Dedifferentiated amniotic fluid mesenchymal stem cell (primary cell): ENCODE results near the gene CD82.
"Not testable (repeated sequence)": the region's sequence is repeated elsewhere in the genome, so short reads cannot be mapped to it uniquely, and the experiment has no call there.

Source experiments
- DNase-seq: peaks from one replicate; pipeline ENCODE4 v3.0.0-alpha.2; 2016; ENCODE audit errors: extremely low spot score

Gene CD82

DNA sequence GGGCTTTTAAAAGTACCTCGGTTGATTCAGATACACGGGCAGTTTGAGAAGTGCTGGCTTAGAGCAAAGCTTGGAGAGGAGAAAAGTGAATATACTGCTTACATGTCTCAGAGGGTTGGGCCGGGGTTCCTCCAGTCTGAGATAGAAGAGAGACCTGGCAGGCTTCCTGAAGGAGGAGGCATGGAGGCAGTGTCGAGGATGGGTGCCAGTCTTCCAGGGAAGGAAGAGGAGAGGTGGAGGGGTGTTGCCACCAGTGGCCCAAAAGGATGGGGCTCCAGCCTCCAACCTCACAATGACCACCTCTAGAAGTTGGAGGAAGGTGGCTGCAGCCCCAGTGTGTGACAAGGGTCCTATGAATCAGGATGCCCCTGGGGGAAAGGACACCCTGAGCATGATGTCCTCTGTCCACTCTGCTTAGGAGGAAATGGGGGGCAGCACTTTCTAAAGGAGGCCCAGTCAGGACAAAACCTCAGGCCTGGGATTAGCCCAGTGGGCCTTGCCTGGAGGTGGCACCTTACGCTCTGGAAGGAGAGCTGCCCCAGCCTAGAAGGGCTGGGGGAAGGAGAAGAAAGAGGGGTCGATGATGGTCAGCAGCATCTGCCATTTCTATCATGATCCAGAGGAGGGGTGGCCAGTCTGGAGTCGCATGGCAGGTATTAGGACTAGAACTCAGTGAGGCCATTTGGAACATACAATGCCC, 65.2 kb downstream of the CD82 start:
- no peak for DNase-seq

DNA sequence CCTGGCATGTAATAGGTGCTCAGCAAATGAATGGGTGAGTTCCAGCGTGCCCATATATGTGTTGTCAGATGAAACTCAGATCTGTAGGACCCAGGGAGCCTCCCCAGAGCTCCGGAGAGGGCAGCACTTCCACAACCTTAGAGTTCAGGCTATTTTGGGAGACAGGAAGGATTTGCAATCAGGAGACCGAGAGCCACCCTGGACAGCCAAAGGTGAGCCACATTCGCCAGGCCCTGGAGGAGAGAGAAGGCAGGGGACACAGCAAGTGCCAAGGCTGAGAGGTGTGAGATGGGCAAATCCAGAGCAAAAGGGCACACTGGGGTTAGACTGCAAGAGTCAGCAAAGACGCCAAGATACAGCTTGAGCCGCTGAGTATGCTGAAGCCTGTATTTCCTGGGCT, 66.4 kb downstream of the CD82 start:
- DNase-seq: no peak

DNA sequence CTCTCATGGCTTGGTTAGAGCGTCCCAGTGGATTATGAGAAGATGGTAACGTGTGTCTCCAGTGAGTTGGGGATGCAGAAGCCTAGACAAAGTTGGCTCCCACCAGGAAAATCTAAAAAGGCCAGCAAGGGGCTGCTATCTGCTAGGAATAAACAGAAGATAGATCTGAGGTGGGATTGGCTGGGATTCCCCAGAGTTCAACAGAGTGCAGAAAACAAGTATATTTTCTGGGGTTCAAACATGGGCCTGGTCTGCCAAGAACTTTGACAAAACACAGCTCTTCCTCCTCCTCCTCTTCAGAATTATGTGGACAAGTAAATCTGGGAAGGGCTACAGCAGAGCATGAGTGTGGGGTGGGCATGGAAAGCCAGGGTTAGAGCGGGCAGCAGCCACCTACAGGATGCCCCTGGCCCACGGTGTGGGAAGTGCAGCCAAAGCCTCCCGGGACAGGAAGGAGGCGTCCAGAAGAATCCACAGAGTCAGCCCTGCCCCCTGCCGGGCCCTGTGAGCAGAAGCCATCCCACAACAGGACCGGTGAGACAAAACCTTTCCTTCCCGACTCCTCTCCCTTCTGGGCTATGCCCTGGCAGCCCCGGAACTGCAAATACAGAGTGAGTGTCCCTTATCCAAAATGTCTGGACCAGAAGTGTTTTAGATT, 67.1 kb downstream of the CD82 start:
- DNase-seq: no peak

DNA sequence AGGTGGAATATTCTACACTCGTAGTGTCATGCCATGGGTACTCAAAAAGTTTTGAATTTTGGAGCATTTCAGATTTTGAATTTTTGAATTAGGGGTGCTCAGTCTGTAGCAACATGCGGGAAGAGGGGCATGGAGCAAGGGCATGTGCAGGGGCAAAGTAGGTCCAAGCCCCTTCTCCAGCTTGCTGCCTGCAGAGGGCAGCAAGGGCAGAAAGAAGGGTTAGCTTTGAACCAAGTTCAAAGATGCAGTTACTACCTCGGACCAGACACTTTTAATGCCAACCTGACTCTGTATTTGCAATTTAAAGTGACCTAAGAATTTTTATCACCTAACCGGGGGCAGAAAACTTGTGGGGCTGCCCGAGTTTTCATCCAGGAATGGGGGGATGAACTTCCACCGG, 68.2 kb downstream of the CD82 start:
- no peak for DNase-seq

DNA sequence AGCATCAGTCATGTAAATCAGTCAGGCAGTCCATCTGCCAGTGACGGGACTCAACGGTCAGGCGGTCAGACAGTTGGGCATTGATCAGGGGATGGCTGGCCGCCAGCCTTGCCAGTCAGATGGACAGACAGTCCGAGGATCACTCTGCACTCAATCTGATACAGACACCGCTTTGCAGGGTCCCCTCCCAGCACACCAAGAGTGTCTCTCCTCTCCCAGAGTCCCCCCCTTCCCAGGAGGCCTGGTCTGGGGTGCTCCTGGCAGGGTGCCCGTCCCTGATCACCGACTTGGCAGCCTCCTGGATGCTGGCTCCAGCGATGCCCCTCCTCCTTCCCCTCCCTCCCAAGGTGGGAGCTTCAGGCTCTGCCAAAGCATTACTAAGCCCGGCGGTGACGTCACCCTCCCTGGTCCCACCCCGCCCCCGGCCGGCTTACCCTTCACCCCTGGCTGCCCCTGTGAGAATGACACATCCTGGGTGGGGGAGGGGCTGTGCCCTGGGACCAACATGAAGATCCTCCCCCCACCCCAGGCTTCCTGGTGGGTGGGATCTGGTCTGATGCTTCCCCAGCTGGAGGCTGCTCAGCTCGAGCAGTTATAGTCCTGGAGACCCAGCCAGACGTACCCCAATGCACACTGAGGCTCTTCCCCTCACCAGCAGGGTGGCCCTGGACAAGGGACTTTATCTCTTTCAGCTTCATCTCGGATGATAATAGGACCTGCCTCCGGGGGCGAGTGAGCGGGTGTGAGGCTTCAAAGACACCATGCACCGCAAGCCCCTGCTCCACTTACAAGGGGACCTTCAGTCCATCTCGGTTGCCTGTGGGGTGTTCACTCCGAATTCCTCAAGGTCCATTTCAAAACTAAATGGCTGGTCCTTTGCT, 69.2 kb downstream of the CD82 start:
- DNase-seq: no peak

DNA sequence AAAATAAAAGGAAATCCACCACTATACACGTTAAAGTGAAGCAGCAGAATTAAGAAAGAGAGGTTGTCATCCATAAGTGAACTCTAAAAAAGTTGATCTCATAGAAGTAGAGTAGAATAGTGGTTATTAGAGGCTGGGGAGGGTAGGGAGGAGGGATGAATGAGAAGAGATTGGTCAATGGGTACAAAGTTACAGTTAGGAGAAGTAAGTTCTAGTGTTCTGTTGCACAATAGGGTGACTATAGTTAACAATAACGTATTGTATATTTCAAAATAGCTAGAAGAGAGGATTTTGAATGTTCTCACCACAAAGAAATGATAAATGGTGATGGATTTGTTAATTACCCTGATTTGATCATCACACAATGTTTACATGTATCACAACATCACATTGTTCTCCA, 72.0 kb downstream of the CD82 start:
- DNase-seq: no peak

DNA sequence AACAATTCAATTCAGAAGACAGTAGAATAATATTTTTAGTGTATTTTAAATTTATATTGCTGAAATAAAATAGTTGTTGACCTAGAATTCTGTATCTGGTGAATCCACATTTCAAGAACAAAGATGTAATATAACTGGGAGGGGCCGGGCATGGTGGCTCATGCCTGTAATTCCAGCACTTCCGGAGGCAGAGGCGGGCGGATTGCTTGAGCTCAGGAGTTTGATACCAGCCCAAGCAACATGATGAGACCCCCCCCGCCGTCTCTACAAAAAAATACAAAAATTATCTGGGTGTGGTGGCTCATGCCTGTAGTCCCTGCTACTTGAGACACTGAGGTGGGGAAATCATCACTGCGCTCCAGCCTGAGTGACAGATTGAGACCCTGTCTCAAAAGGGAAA, 72.6 kb downstream of the CD82 start:
- DNase-seq: no peak

DNA sequence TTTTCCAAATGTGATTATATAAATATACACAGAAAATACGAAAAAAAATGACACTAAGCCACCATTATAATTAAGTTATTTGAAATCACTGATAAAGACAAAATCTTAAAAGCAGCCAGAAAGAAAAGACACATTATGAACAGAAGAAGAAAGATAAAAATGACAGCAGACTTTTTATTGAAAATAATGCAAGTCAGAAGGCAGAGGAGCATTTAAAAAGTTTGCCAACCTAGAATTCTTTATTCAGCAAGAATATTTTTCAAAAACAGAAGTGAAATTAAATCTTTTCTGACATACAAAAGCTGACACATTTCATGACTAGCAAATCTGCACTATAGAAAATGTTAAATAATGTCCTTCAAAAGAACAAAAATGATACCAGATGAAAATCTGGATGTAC, 77.8 kb downstream of the CD82 start:
- no peak for DNase-seq

DNA sequence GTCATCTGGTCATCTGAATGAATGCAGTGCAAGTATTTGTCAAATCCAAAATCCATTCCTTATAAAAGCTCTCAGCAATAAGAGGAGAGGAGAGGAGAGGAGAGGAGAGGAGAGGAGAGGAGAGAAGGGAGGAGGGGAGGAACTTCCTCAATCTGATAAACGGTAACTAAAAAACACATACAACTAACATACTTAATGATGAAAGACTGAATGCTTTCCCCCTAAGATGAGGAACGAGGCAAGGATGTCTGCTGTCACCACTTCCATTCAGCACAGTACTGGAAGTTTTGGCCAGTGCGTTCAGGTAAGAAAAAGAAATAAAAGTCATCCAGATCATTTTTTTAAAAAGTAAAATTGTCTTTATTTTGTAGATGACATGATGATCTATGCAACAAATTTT, 80.4 kb downstream of the CD82 start:
- no peak for DNase-seq

DNA sequence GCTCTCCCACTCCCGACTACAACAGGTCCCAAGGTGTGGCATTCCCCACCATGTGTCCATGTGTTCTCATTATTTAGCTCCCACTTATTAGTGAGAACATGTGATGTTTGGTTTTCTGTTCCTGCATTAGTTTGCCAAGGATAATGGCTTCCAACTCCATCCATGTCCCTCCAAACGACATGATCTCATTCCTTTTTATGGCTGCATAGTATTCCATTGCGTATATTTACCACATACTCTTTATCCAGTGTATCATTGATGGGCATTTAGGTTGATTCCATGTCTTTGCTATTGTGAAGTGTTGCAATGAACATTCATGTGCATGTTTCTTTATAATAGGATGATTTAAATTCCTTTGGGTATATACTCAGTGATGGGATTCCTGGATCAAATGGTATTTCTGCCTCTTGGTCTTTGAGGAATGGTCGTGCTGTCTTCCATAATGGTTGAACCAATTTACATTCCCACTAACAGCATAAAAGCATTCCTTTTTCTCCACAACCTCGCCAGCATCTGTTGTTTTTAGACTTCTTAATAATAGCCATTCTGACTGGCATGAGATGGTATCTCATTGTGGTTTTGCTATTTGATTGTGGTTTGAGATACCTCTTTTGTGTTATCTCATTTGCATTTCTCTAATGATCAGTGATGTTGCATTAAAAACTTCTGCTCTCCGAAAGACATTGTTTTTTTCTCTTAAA, 81.9 kb downstream of the CD82 start:
- not testable (repeated sequence) for DNase-seq

DNA sequence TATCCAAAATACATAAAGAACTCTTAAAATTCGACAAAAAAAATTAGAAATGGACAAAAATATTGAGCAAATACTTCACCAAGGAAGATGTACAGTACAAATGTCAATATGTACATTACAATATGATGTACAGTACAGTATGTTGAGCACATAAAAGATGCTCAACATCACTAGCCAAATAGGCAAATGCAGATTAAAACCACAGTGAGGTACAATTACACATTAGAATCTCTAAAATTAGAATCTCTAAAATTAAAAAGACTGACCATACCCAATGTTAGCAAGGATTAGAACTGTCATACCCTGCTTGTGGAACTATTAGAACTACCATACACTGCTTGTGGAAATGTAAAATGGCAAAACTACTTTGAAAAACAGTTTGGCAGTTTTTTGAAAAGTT, 82.6 kb downstream of the CD82 start:
- DNase-seq: no peak

DNA sequence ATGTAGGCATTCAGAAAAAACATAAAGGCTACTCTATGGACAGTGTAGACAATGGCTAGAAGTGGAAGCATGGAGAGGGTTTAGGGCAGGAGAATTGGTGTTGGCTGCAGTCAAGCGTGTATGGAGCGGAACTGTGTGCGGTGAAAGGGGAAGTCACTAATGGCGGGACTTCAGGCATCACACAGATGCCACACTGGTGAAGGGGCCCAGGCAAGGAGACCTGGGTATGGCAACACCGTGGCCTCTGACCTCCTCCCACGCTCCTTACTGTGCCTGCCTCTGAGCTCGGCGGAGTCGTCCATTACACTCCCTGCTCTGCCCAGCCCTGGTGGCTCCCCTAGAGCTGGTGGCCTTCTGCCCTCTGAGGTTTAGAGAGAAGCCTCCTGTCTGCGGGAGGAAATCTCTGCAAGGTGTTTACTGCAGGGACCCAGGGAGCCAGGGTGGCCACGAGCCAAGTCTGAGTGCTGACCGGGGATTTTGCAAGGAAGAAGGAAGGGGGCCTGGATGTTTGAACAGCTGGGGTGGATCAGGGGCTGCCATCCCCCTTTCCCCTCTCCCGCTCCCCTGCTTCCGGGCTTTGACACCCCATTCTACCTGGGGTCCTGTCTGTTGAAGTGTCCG, 86.2 kb downstream of the CD82 start:
- DNase-seq: no peak

DNA sequence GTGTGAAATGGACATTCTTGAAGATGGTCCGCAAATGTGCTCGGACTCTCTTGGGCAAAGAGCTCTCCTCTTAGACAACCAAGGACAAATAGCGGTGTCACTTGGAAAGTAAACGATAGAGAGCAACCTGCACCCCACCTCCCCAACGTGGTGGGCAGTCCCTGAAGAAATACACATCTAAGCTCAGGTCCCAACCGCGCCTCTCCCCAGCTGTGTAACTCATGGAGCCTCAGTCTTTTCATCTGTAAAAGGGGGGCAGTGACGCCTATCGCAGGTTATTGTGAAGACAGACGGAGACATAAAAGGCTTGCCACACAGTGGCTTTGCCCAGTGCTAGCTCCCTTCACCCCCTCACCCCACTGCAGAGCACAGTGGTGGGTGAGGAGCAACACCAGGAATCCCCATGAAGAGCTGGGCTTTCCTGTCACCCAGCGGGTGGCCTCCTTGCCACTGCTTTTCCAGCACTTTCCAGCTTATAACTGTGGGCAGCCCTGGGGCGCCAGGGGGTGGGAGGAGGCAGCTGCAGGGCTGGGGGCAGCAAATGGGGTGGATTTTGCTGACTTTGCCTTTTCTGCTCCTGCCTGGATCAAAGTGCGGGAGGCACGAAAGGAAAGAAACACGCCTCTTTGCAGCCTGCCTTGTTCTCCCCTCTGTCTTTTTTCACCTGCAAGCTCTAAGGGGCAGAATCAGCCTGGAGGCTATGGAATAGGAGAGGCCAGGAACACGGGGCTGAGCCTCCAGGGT, 87.6 kb downstream of the CD82 start:
- no peak for DNase-seq

DNA sequence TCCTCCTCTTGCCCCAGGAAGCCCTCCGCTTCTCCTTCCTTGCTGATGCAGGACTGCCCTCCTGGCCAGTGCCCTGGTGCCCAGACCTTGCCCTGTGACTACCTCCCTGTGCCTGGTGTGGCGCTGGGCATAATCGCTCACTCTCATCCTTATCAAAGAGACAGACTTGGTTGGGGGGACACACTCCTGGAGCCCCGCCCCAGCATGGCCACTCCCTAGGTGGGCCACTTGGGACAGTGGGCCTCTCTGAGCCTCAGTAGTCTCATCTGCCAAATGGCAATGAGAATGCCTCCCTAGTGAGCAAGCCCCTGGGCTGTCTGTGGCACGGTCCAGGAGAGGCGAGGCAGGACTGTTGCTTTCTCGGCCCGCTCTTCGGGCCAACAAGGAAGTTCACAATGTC, 88.6 kb downstream of the CD82 start:
- no peak for DNase-seq

DNA sequence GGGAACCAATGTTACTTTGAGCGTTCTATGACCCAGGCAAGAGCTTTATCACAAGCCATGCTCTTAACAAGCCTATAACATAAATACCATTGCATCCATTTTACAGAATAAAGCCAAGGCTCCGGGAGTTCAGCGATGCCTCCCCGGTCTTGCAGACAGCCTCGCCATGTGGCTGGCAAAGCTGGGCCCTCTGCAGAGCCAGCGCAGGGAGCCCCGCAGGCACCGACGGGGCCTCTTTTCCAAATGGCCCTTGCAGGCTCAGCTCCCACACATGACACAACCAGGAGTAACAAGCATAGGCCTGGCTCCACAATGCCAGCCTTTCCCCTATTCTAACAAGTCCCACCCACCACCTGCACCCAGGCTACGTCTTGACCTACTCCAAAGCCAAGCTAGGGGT, 89.1 kb downstream of the CD82 start:
- DNase-seq: no peak

DNA sequence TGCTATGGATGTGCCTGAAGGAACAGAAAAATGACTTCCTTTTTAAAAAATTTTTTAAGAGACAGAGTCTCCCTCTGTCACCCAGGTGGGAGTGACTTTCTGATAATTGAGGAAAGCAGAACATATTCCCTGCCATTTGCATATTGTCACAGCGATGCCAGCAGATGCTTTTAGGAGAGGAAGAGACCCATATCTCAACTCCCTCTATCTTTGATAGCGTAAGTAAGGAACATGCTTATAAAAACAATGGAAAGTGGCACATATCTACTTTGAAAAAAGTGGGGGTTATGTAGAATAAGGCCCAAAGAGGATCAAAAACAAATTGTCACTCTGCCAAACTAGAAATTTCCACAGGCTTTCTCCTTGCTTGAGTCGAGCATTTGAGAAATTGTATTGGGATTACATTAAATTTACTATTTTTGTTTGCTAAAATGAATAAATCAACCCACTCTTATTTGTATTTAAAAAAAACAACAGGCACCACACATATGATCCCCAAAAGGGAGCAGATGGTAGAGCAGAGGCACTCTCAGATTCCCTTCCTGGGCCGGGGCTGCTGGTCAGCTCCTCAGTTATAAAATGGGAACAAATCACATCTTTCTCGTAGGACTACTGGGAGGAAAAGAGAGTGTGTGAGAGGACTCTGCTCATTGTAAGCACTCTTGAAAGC, 92.5 kb downstream of the CD82 start:
- no peak for DNase-seq

DNA sequence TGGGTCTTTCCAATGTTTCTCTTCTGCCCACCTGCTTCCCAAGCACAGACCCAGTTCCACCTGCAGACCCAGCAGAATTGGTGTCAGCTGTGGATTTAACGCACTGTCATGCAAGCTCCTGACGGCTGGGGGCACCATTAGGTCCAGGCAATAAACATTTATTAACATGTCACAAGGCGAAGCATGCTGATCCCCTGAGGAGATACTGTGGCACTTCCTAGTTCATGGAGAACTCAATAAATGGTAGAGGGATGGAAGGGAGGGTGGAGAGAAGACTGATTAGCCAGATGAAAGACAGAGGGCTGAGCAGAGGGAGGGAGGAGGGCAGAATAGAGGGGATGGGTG, 93.0 kb downstream of the CD82 start:
- DNase-seq: no peak

DNA sequence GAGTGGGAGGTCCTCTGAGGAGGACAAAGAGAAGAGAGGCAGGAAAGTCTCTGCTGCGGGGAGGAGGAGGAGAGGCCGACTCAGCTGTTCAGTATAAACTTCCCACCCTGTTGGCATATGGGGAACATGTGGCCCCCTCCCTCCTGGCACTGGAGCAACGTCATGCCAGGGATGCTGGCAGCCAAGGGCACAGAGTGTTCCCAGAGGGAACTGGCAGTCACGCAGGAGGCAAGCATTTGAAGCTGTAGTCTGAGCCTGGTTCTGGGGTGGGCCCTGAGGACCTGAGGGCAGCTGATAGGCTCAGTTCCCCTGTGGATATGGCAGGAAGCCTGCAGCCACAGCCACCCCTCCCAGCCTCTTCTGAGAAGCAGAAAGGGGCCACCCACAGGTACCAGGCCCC, 94.2 kb downstream of the CD82 start:
- no peak for DNase-seq

DNA sequence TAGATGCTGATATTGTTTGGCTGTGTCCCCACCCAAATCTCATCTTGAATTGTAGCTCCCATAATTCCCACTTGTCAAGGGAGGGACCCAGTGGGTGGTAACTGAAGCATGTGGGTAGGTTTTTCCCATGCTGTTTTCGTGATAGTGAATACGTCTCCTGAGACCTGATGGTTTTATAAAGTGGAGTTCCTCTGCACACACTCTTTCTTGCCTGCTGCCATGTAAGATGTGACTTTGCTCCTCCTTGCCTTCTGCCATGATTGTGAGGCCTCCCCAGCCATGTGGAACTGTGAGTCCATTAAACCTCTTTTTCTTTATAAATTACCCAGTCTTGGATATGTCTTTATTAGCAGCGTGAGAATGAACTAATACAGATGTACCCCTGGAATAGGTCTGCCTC, 95.1 kb downstream of the CD82 start:
- not testable (repeated sequence) for DNase-seq

DNA sequence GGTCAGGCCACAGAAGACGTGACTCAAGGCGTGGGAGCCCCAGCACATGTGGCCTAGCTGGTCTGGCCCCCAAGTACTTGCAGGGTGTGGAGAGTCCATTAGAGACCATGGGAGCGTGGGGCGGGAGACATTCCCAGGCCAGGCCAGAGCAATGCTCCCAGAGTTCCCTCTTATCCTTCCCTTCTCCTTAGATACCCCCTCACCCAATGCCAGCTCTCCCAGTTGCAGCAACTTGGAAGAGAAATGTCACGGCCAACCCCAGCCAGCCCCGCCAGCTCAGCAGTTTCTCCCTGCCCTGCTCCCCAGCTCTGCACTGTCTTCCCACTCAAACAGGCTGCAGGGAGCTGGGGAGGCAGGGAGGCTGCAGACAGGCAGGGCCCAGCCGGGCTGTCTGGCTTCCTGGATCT, 95.9 kb downstream of the CD82 start:
- DNase-seq: no peak
